Loucy (cell line): ENCODE data around the gene MT1B.

Source experiments
- H2AFZ ChIP-seq: fragments of 200-600 bp; sonication (generic); 2 replicates; pipeline ENCODE4 v1.6.0; 2016; ENCODE audit warnings: antibody characterized with exemption, mild to moderate bottlenecking, low read length, moderate library complexity
- H3F3A ChIP-seq: fragments of 200-600 bp; 2 replicates; pipeline ENCODE4 v1.6.0; 2016; ENCODE audit warnings: antibody characterized with exemption, low read depth, mild to moderate bottlenecking
- H3K27me3 ChIP-seq: fragments of 200-600 bp; sonication (generic); 2 replicates; pipeline ENCODE4 v1.6.1; 2014; ENCODE audit warnings: low read length, mild to moderate bottlenecking; ENCODE audit not compliant: insufficient read depth, poor library complexity, severe bottlenecking
- H3K36me3 ChIP-seq: fragments of 200-600 bp; sonication (generic); 2 replicates; pipeline ENCODE4 v1.6.1; 2016; ENCODE audit warnings: low read length; ENCODE audit not compliant: insufficient read depth
- H3K4me1 ChIP-seq: fragments of 200-600 bp; sonication (generic); 2 replicates; pipeline ENCODE4 v1.5.1; 2014; ENCODE audit warnings: low read length, mild to moderate bottlenecking; ENCODE audit not compliant: insufficient read depth, poor library complexity, severe bottlenecking
- H3K4me2 ChIP-seq: fragments of 200-600 bp; sonication (generic); 2 replicates; pipeline ENCODE4 v1.6.0; 2014; ENCODE audit warnings: antibody characterized with exemption, low read length, low read depth, mild to moderate bottlenecking; ENCODE audit not compliant: poor library complexity, severe bottlenecking
- H3K4me3 ChIP-seq: fragments of 200-600 bp; sonication (generic); 2 replicates; pipeline ENCODE4 v1.5.1; 2014; ENCODE audit warnings: low read length, mild to moderate bottlenecking, mixed read lengths; ENCODE audit not compliant: poor library complexity, severe bottlenecking
- H3K79me2 ChIP-seq: fragments of 200-600 bp; sonication (generic); 2 replicates; pipeline ENCODE4 v1.6.1; 2014; ENCODE audit warnings: low read length; ENCODE audit not compliant: insufficient read depth
- H3K9ac ChIP-seq: fragments of 200-600 bp; sonication (generic); 2 replicates; pipeline ENCODE4 v1.6.0; 2014; ENCODE audit warnings: mild to moderate bottlenecking, low read depth, low read length, moderate library complexity; ENCODE audit not compliant: poor library complexity, severe bottlenecking
- H3K9me2 ChIP-seq: fragments of 200-600 bp; sonication (generic); replicated peaks from 2 replicates; pipeline ENCODE4 v1.6.1; 2016; ENCODE audit warnings: low read depth, low read length, mixed read lengths
- H3K9me3 ChIP-seq: fragments of 200-600 bp; sonication (generic); 2 replicates; pipeline ENCODE4 v1.6.1; 2014; ENCODE audit warnings: mild to moderate bottlenecking, antibody characterized with exemption, low read length, low read depth; ENCODE audit not compliant: insufficient read depth
- H4K20me1 ChIP-seq: fragments of 200-600 bp; sonication (generic); 2 replicates; pipeline ENCODE4 v1.6.0; 2014; ENCODE audit warnings: antibody characterized with exemption, low read length, mild to moderate bottlenecking; ENCODE audit not compliant: insufficient read depth, poor library complexity, severe bottlenecking
- CTCF ChIP-seq: fragments of 200-600 bp; sonication (generic); conservative IDR thresholded peaks from 2 replicates; pipeline ENCODE4 v1.5.1; 2014; ENCODE audit warnings: mild to moderate bottlenecking, antibody characterized with exemption, low read length
- EZH2phosphoT487 ChIP-seq: fragments of 200-600 bp; IDR thresholded peaks from 2 replicates; pipeline ENCODE4 v1.6.1; 2018; ENCODE audit warnings: antibody characterized with exemption, mild to moderate bottlenecking, moderate library complexity, borderline replicate concordance

The MT1B gene

DNA sequence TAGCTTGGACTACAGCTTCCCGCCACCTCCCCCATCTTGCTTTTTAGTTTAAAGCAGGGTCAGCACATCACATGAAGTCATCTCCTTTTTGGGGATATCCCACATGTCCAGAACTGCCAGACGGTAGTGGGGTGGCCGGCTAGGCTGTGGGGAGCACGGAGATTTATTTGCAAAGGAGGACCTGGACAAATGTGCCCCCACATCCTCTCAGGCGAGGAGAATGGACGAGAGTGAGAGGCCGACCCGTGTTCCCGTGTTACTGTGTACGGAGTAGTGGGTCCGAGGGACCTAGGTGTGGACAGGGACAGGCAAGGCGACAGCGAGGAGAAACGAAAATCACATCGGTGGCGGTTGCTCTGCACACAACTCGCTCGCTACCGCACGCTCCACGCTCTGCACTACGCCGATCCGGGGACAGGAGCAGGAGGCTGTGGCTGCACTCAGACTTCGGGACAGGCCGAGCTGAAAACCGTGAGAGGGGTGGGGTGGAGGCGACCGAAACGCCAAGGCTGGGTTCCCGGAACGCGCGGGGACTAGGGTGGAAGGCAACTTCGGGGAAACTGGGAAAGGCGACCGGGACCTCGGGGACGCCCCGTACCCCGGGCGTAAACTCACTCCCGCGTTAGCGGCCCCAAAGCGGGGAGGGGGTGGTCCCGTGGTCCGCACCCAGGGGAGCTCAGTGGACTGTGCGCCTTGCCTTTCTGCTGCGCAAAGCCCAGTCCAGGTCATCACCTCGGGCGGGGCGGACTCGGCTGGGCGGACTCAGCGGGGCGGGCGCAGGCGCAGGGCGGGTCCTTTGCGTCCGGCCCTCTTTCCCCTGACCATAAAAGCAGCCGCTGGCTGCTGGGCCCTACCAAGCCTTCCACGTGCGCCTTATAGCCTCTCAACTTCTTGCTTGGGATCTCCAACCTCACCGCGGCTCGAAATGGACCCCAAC is 13.6 kb upstream of the MT1B start, which contains the start of gene MT1A:
Gene MT1A (plus strand): TSS at position 853 of the 937 bp plus-strand sequence. CDS start 73 bp downstream, at position 926.
- Histone ChIP-seq H3K9me2 (no peaks in the 10 kb centered on the region), H4K20me1 (no peaks in the 10 kb centered on the region), H2AFZ (no peak within 1 kb of the TSS), H3F3A (no peaks in the 10 kb centered on the region), H3K9ac (no peak within 1 kb of the TSS), H3K9me3 (no peaks in the 10 kb centered on the region), H3K79me2 (no peaks in the 10 kb centered on the region), H3K4me1 (no peaks in the 10 kb centered on the region), H3K36me3 (no peaks in the 10 kb centered on the region), H3K27me3 (no peaks in the 10 kb centered on the region), H3K4me3 (no peak within 1 kb of the TSS), H3K4me2 (no peak within 1 kb of the TSS)
- TF ChIP-seq EZH2phosphoT487, result no peak

GRCh38 chr16:56639045-56639444 is 12.6 kb upstream of the MT1B start:
- H3K9me2 ChIP-seq, result no peaks in the 10 kb centered on the region
- H3K27me3 ChIP-seq, result no peaks in the 10 kb centered on the region
- H3K79me2 ChIP-seq, result no peaks in the 10 kb centered on the region
- no peaks in the 10 kb centered on the region for H3F3A ChIP-seq
- H3K36me3 ChIP-seq, result no peaks in the 10 kb centered on the region
- no peaks in the 10 kb centered on the region for H3K9me3 ChIP-seq
- no peaks in the 10 kb centered on the region for H3K4me1 ChIP-seq
- no peak overlapping the region for H3K4me2 ChIP-seq
- no peak overlapping the region for H3K4me3 ChIP-seq
- no peak for TF ChIP-seq EZH2phosphoT487
- no peak for TF ChIP-seq CTCF
- H3K9ac ChIP-seq, result no peak overlapping the region
- H2AFZ ChIP-seq, result no peak overlapping the region
- no peaks in the 10 kb centered on the region for H4K20me1 ChIP-seq

- no peaks in the 10 kb centered on the region for H3K27me3 ChIP-seq
- H3K36me3 ChIP-seq, result no peaks in the 10 kb centered on the region
- H3K4me1 ChIP-seq, result no peaks in the 10 kb centered on the region
- no peak overlapping the region for H3K9ac ChIP-seq
- H3K4me2 ChIP-seq, result no peak overlapping the region
- no peaks in the 10 kb centered on the region for H3K9me3 ChIP-seq
- no peaks in the 10 kb centered on the region for H3K9me2 ChIP-seq
- H2AFZ ChIP-seq, result no peak overlapping the region
- no peaks in the 10 kb centered on the region for H4K20me1 ChIP-seq
- H3K79me2 ChIP-seq, result no peaks in the 10 kb centered on the region
- H3F3A ChIP-seq, result no peaks in the 10 kb centered on the region
- H3K4me3 ChIP-seq, result no peak overlapping the region
- TF ChIP-seq CTCF (no peak), EZH2phosphoT487 (no peak)
These were observed 11.6 kb upstream of the MT1B start for GRCh38 chr16:56640076-56640475.
